Gastroesophageal sphincter (tissue), 4 donors: ENCODE results near the gene YPEL4. TPM values are rescaled to one million over a fixed set of nuclear protein-coding genes. Genes with fewer than 3 reads are reported as not detected.

Experiments
- ATAC-seq: fragments of 150-250 bp; one replicate; pipeline ENCODE4 v1.9.1; 2016; ENCODE audit warnings: mild to moderate bottlenecking, moderate library complexity
- H3K27ac ChIP-seq, 4 donors: fragments of 200-600 bp; sonication (generic) in 3 of 4; 1 replicate in 3 of 4; 2 replicates in 1 of 4; pipeline ENCODE4 v1.5.1; 2016 to 2019
- H3K27me3 ChIP-seq: fragments of 200-600 bp; sonication (generic); one replicate; pipeline ENCODE4 v1.5.1; 2019
- H3K36me3 ChIP-seq, 2 donors: fragments of 200-600 bp; sonication (generic); one replicate each; pipeline ENCODE4 v1.5.1; 2019; ENCODE audit warnings: control low read depth in 1 of 2
- H3K4me1 ChIP-seq, 3 donors: fragments of 200-600 bp; sonication (generic); 1 replicate in 2 of 3; 2 replicates in 1 of 3; pipeline ENCODE4 v1.5.1; 2016 to 2019; ENCODE audit warnings: control low read depth in 2 of 3
- H3K4me3 ChIP-seq, 2 donors: fragments of 200-600 bp; sonication (generic); one replicate each; pipeline ENCODE4 v1.5.1; 2019; ENCODE audit warnings: mild to moderate bottlenecking in 1 of 2, moderate library complexity in 1 of 2
- H3K9me3 ChIP-seq, 3 donors: fragments of 200-600 bp; sonication (generic); one replicate each; pipeline ENCODE4 v1.5.1; 2017 to 2019; ENCODE audit warnings: control low read depth in 2 of 3
- EP300 ChIP-seq: sonication (generic); formaldehyde crosslinking; IDR thresholded peaks from one replicate; pipeline ENCODE4 v1.6.1; 2017; ENCODE audit warnings: antibody characterized with exemption, mild to moderate bottlenecking
- POLR2A ChIP-seq, 2 donors: fragments of 450-650 bp; IDR thresholded peaks; one replicate each; pipeline ENCODE4 v1.6.1; 2017; ENCODE audit warnings: antibody characterized with exemption in 2 of 2, mild to moderate bottlenecking in 2 of 2, moderate library complexity in 1 of 2
- POLR2AphosphoS5 ChIP-seq: sonication (generic); formaldehyde crosslinking; IDR thresholded peaks from one replicate; pipeline ENCODE4 v1.6.1; 2017; ENCODE audit warnings: antibody characterized with exemption
- WGBS, 2 donors: methylation state at CpG; one replicate each; pipeline ENCODE4 v1.1.5; 2018; ENCODE audit warnings: low coverage in 1 of 2; 5-methylcytosine and 5-hydroxymethylcytosine counted together
- total RNA-seq, 4 donors: library from RNA; depleted of rRNA; stranded (reverse); fragments of >200 nt; gene quantifications; one replicate each; pipeline ENCODE4 v1.1.0, GENCODE V29; 2016
- TF ChIP-seq, protein P1 (sequence below), 4 experiments: fragments of 200-600 bp in 2 of 4; fragments of 450-650 bp in 2 of 4; sonication (generic) in 1 of 4; IDR thresholded peaks; one replicate each; pipeline ENCODE4 v1.5.1; 2017 to 2019; ENCODE audit warnings: antibody characterized with exemption in 4 of 4, mild to moderate bottlenecking in 2 of 4, moderate library complexity in 2 of 4

Gene YPEL4
- total RNA-seq, 4 donors from 2014 or later: 1.2 to 3.3 (median 1.5) TPM

DNA sequence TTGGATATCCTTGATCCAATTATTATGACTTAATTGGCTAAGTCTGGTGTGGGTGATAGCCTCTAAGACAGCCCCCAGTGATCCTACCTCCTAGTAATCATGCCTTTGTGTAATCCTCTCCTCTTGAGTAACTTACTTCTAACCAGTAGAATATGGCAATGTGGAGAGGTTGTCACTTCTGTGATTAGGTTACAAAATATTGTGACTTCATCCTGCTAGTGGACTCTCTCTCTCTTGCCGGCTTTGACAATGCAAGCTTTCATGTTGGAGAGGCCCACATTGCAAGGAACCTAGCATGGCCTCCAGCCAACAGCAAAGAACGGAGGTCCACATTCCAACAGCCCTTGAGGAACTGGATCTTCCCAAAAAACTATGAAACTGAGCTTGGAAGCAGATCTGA lies 19.5 kb downstream of the YPEL4 start:
- ATAC-seq: no peak
- Histone ChIP-seq H3K36me3 (no peaks in the 10 kb centered on the region), H3K9me3 (no peaks in the 10 kb centered on the region), H3K4me1 (no peaks in the 10 kb centered on the region), H3K4me3 (no peak overlapping the region), H3K27me3 (no peaks in the 10 kb centered on the region), H3K27ac (no peak overlapping the region)
- TF ChIP-seq POLR2A (IDR thresholded peaks at IDR 0.05) (no peak), POLR2AphosphoS5 (no peak)
- TF ChIP-seq, protein P1, sequence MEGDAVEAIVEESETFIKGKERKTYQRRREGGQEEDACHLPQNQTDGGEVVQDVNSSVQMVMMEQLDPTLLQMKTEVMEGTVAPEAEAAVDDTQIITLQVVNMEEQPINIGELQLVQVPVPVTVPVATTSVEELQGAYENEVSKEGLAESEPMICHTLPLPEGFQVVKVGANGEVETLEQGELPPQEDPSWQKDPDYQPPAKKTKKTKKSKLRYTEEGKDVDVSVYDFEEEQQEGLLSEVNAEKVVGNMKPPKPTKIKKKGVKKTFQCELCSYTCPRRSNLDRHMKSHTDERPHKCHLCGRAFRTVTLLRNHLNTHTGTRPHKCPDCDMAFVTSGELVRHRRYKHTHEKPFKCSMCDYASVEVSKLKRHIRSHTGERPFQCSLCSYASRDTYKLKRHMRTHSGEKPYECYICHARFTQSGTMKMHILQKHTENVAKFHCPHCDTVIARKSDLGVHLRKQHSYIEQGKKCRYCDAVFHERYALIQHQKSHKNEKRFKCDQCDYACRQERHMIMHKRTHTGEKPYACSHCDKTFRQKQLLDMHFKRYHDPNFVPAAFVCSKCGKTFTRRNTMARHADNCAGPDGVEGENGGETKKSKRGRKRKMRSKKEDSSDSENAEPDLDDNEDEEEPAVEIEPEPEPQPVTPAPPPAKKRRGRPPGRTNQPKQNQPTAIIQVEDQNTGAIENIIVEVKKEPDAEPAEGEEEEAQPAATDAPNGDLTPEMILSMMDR (IDR thresholded peaks at IDR 0.05): no peak
- WGBS, 2 donors: 33% methylated on average over 1 of the region's 2 CpGs; no CpG with 5 or more reads in 1 of the 2 donors

- Histone ChIP-seq H3K36me3 (no peaks in the 10 kb centered on the region), H3K9me3 (no peaks in the 10 kb centered on the region), H3K27ac (no peak overlapping the region), H3K4me3 (no peak overlapping the region), H3K4me1 (no peaks in the 10 kb centered on the region), H3K27me3 (no peaks in the 10 kb centered on the region)
- 78% methylated on average over 1 of the region's 1 CpG; no CpG with 5 or more reads in 1 of the 2 donors for WGBS, 2 donors
- TF ChIP-seq EP300 (no peak), POLR2AphosphoS5 (no peak), POLR2A (IDR thresholded peaks at IDR 0.05) (no peak)
- TF ChIP-seq, protein P1 (IDR thresholded peaks at IDR 0.05): no peak
- ATAC-seq: no peak
Observed at GRCh38 chr11:57626895-57627294, 22.8 kb downstream of the YPEL4 start.

GRCh38 chr11:57624864-57625263 lies 24.8 kb downstream of the YPEL4 start:
- no peaks in the 10 kb centered on the region for H3K4me1 ChIP-seq
- H3K4me3 ChIP-seq: no peak overlapping the region
- WGBS, 2 donors: 80 to 85% methylated on average over 1 to 2 of the region's 2 CpGs
- peaks cover 0 to 2% of the 10 kb centered on the region in 2 donors for H3K36me3 ChIP-seq
- TF ChIP-seq EP300 (no peak), POLR2A (IDR thresholded peaks at IDR 0.05) (no peak), POLR2AphosphoS5 (no peak)
- TF ChIP-seq, protein P1 (IDR thresholded peaks at IDR 0.05): no peak
- ATAC-seq: no peak
- H3K9me3 ChIP-seq: peaks cover 0 to under 1% (median 0%) of the 10 kb centered on the region in 3 donors
- no peaks in the 10 kb centered on the region for H3K27me3 ChIP-seq
- H3K27ac ChIP-seq: no peak overlapping the region

DNA sequence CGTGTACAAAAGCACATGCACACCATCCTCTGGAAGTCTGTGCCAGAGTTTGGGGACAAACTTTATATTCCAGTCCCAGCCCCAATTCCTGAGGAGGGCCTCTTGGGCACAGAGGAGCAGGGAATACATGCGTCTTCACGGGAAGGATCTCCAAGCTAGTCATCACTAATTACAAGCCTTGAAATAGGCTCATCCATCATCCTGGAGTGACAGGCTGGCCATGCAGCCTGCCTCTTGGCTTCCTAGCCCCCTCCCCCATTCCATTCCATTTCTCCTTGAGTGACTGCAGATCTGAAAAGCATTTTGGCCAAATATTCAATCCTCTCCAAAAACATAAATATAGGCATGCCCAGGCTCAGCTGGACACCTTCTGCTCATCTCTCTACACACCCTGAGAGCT lies 27.4 kb downstream of the YPEL4 start:
- WGBS, 2 donors: 0 to 28% methylated on average over 1 to 3 of the region's 3 CpGs
- no peak for TF ChIP-seq EP300
- no peak for TF ChIP-seq POLR2A (IDR thresholded peaks at IDR 0.05)
- no peak for TF ChIP-seq POLR2AphosphoS5
- TF ChIP-seq, protein P1 (IDR thresholded peaks at IDR 0.05): no peak
- ATAC-seq: no peak
- H3K27me3 ChIP-seq: no peaks in the 10 kb centered on the region
- H3K36me3 ChIP-seq: peaks cover 0 to 12% of the 10 kb centered on the region in 2 donors
- peaks cover 0 to 8% (median 0%) of the 10 kb centered on the region in 3 donors for H3K9me3 ChIP-seq
- no peak overlapping the region for H3K4me3 ChIP-seq
- H3K4me1 ChIP-seq: no peaks in the 10 kb centered on the region
- no peak overlapping the region for H3K27ac ChIP-seq

DNA sequence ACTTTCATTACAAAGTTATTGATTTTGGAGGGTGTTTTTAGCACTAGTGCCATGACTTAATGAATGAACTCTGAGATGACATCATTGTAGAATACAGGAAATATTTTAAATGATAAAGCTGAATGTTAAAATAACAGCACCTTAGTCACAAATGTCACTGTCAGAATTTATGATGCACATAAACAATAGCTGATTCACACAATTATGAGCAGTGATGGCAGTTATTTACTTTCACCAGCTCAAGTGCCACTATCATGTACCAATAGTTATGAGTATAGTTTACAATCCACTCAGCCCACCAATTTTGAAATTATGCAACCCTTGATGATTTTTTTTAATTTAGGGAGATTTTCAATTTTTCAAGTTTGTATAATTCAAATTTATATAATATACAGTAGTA lies 29.2 kb downstream of the YPEL4 start:
- Histone ChIP-seq H3K27me3 (no peaks in the 10 kb centered on the region), H3K4me3 (no peak overlapping the region), H3K36me3 (peaks cover 0 to 25% of the 10 kb centered on the region in 2 donors), H3K9me3 (peaks cover 0 to 8% (median 0%) of the 10 kb centered on the region in 3 donors), H3K27ac (no peak overlapping the region), H3K4me1 (no peaks in the 10 kb centered on the region)
- no peak for ATAC-seq
- TF ChIP-seq EP300 (no peak), POLR2AphosphoS5 (no peak), POLR2A (IDR thresholded peaks at IDR 0.05) (no peak)
- TF ChIP-seq, protein P1 (IDR thresholded peaks at IDR 0.05): no peak
